ENCODE measurements around the gene LHX2. TPM values are rescaled to one million over a fixed set of nuclear protein-coding genes. Genes with fewer than 3 reads are reported as not detected.
"Not testable (repeated sequence)": the region's sequence is repeated elsewhere in the genome, so short reads cannot be mapped to it uniquely, and the experiment has no call there.

The LHX2 gene, protein sequence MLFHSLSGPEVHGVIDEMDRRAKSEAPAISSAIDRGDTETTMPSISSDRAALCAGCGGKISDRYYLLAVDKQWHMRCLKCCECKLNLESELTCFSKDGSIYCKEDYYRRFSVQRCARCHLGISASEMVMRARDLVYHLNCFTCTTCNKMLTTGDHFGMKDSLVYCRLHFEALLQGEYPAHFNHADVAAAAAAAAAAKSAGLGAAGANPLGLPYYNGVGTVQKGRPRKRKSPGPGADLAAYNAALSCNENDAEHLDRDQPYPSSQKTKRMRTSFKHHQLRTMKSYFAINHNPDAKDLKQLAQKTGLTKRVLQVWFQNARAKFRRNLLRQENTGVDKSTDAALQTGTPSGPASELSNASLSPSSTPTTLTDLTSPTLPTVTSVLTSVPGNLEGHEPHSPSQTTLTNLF
- not detected in 2 replicates for total RNA-seq

DNA sequence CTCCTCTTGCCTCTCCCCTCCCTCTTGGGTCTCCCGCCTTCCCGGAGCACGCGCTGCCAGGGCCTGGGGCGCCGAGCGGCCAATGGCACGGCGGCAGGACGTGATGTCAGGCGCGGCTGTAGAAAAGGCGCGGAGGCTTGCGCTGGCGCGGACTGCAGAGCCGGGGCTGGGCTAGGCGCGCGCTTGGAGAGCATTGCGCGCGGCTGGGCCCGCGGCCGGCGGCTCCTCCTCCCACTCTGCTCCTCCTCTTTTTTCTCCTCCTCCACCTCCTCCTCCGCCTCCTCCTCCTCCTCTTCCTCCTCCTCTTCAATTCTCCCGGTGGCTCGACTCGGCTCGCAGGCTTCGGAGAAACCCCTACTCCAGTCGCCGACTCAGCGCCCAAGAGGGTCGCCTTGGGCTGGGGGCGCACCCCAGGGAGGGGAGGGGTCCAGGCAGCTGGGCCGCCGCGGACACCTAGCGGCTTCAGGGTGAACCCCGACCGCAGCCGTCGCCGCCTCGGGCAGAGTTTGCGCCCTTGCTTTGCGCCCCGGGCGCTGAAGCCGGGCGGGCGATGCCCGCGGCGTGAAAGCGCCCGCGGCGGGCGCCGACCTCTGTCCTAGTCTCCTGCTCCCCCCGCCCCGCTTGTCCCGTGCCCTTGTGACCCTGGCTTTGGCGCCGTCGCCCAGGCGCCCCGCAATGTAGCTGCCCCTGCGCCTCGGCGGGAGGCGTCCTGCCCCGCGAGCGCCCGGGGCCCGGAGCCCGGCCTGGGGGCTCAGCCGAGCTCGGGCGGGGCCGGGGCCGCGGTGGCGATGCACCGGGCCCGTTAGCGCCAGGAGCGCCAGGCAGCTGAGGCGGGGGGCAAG is at the start of gene LHX2:
Gene LHX2 (plus strand): TSS at position 309 of the 842 bp plus-strand sequence. CDS start 581 bp downstream, outside the sequence.
- peak; percentile 51 to 83 for DNase-seq (ENCODE audit: low read depth in 2 of 2)

DNA sequence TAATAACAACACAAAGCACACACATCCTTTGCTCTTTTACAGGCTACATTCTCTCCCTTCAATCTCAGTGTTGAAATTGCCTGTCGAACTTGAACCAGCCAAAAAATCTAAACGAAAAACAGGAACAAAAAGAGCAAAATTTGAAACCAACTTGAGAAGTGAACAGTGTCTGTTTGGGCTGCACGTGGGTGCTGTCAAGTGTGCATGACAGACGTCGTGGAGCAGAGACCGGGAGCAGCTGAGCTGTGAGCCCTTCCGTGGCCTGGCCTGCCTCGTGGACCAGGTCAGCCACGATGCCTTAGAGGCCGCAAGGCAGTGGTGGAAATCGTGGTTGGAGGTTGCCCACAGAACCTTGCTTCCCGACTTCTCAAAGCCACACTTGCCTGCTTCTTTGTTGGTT is 46.8 kb upstream of the LHX2 start:
- DNase-seq (ENCODE audit: low read depth in 2 of 2): no peak

DNA sequence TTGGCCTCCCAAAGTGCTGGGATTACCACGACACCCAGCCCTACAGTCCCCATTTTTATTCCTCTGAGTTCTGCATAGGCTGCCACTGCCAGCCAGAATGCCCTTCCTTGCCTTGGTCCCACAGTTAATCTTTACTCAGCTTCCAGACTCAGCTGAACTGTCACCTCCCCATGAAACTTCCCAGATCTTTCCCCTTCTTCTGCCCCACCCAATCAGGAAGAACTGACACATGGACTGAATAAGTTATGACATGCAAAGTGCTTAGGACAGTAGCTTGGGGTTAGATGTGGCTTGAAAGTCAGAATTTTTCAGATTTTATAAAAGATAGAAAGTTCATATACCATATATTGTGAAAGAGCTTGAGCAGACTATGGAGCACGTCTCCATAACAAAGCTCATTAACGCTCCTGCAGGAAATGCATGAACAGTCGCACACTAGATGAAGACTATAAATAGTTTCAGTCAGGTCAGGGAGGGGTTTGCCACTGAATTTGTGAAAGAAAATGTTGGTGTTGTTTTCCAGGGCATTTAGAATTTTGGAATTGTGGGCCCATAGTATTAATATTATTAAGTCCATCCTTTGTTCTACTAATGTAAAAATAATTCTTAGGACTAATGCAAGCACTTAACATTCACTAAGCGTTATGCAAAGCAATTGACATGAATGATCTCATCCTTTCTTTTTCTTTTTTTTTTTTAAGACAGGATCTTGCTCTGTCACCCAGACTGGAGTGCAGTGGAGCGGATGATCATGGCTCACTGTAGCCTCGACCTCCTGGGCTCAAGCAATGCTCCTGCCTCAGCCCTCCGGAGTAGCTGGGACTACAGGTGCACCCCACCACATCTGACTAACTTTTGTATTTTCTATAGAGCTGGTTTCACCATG is 45.5 kb upstream of the LHX2 start:
- no peak for DNase-seq (ENCODE audit: low read depth in 2 of 2)

DNA sequence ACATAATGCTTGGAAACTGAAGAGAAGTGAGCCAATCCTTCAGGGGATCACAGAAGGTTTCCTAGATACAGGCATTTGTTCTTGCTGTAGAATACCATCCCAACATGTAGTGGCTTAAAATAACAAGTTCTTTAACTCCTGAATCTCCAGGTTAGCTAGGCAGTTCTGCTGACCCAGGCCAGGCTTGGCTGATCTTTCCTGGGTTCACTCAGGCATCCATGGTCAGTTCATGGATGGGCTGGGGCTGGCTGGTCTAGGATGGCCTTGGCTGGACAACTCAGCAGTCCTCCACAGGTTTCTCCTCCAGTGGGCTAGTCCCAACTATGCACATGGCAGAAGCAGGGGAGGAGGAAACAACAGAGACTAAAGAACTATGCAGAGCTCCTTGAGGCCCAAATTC is 44.2 kb upstream of the LHX2 start:
- no peak for DNase-seq (ENCODE audit: low read depth in 2 of 2)

DNA sequence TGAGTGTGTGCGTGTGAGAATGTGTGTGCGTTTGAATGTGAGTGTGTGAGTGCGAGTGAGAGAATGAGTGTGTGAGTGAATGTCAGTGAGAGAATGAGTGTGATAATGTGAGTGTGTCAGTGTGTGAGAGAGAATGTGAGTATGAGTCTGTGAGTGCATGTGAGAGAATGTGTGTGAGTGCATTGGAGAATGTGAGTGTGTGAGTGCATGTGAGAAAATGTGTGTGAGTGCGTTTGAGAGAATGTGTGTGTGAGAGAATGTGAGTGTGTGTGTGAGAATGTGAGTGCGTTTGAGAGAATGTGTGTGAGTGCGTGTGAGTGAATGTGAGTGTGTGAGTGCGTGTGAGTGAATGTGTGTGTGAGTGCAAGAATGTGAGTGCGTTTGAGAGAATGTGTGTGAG is 39.0 kb upstream of the LHX2 start:
- no peak for DNase-seq (ENCODE audit: low read depth in 2 of 2)

DNA sequence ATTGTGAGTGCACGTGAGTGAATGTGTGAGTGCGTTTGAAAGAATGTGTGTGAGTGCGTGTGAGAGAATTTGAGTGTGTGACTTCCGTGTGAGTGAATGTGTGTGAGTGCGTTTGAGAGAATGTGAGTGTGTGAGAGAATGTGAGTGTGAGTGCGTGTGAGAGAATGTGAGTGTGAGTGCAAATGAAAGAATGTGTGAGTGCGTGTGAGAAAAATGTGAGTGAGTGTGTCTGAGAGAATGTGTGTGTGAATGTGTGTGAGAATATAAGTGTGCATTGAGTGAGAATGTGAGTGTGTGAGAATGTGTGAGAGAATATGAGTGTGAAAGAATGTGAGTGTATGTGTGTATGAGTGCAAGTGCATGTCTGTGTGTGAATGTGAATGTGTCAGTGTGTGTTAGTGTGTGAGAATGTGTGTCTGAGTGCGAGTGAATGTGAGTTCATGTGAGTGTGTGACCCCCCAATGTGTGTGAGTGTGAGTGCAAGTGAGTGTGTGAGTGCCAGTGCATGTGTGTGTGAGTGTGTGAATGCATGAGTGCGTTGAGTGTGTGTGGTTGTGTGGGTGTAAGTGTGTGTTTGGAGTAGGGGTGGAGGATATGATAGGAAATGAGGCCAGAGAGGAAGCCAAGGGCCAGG is 37.9 kb upstream of the LHX2 start:
- no peak for DNase-seq (ENCODE audit: low read depth in 2 of 2)

DNA sequence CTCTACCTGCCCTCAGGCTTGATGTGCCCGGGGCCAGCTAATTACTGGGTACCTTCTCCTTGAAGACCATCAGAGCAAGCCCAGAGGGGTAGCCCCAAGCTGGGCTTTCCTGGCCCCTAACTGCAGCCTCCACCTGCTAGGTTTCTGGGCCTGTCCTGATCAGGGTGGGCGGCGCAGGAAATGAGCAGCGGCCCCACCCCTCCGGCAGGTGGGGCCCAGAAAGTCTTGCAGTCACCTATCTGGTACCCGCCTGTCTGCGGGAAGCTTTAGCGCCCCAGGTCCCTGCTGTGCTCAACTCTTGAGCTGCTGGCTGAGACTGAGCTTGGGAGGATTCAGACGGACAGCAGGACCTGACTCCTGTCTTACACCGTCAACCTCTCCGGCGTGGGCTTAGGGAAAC is 37.1 kb upstream of the LHX2 start:
- DNase-seq (ENCODE audit: low read depth in 2 of 2): no peak

DNA sequence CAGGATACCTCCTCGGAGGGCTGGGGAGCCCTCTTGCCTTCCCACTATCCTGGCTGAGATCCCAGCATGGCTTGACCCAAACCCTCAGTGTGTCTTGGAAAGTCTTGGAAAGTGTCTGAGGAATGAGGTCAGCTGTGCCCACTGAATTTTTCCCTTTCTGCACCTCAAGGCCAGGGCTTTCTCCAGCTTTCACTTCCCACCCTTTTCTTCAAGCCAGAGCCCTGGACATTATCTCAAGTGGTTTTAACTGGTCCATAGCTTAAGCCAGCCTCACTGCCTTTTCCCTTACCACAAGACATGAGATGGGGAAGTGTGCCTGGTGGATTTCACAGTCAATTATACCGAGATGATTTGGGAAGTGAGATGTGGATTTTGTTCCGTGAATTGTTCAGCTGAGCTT is 35.7 kb upstream of the LHX2 start:
- DNase-seq (ENCODE audit: low read depth in 2 of 2): no peak

DNA sequence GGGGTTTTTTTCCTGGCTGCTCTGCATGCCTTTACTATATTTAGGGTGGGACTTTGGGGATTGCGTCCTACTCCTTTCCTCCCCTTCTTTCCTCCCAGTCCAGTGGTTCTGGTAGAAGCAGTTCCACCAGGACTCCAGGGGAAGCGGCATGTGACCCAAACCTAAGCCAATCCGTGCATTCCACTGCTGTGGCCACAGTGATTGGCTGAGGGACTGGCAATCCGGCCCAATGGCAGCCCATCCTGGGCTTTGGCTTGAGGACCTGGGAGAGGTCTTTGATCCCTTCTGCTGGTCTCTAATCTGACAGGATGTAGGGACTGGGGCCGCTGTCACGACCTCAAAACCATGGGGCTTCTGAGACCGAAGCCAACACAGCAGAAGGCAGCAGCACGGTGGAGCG is 35.0 kb upstream of the LHX2 start:
- DNase-seq (ENCODE audit: low read depth in 2 of 2): not testable (repeated sequence)

DNA sequence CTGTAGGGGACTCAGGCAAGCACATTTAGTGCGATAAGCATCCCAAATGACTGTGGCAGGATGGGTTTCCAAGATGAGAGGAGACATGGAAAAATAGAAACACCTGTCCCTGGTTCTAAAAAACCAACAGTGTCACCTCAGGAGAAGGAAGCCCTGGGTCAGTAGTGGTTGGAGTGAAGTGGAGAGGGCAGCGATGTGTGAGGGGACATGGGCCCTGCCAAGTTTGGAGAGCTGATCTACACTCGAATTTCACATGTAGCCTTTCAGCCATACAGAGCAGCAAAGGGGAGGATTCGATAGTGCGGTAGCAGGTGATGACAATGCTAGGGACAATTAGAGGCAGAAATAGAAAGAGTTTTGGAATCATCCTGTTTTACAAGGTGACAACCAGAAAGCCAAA is 32.6 kb upstream of the LHX2 start:
- no peak for DNase-seq (ENCODE audit: low read depth in 2 of 2)

DNA sequence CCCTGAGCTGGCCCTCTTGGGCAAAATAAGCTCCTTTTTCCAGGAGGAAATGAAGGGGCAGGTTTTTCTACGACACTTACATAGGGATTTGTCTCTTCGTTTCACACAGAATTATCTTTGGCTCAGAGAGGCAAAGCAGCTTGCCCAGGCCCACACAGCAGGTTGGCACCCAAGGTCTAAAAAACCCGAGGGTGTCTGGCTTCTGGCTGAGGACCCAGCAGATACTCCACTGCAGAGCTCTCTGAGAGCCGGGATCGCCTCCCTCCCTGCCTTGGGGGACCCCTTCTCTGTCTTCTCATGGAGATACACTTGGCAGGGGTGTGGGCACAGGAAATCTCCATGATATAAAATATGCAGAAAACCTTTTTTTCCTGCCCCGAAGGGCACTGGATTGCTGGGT is 29.0 kb upstream of the LHX2 start:
- DNase-seq (ENCODE audit: low read depth in 2 of 2): no peak

DNA sequence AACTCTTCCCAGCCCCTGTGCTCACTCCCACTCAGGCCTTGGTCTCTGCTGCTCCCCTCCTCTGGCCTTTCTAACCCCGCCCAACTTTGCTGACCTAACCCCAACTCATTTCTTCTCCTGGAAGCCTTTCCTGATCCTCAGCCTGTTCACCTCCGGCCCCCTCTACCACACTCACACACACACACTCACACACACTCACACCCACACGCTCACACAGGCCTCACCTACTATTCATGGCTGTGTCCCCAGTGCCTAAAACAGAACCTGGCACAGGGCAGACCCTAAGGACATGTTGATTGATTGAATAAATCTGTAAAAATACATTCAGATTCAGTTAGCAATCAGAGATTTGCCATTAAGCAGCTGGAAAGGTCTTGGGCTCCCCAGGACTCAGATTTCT is 28.5 kb upstream of the LHX2 start:
- DNase-seq (ENCODE audit: low read depth in 2 of 2): no peak

DNA sequence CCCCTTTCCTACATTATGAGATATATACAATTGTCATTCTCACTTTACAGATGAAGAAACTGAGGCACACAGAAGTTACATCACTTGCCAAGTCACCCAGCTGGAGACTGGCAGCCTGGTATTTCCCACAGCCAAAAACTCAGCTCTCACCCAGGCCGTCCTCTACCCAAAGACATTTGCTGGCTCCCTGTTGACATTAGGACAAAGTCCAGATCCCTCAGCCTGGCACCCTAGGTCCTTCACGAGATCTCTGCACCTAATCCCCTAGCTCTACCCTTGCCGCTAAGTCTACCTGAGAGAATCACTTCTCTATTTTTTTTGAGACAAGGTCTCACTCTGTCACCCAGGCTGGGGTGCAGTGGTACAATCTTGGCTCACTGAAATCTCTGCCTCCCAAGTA is 26.8 kb upstream of the LHX2 start:
- no peak for DNase-seq (ENCODE audit: low read depth in 2 of 2)

DNA sequence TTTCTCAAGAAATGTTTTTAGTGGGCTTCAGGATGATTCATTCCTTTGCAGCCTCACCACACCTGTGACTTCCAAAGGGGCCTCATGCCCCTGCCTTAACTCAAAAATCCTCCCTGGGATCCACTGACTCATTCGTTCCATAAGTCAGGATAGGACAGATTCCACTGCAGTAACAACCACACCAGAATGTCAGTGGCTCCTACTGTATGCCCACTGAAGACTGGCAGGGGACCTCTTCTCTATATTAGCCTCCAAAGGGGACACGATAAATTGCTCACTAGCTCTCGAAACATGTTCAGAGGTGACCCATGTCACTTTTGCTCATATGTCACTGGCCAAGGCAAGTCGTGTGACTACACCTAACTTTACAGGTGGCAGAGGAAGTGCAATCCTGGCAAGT is 25.7 kb upstream of the LHX2 start:
- no peak for DNase-seq (ENCODE audit: low read depth in 2 of 2)

DNA sequence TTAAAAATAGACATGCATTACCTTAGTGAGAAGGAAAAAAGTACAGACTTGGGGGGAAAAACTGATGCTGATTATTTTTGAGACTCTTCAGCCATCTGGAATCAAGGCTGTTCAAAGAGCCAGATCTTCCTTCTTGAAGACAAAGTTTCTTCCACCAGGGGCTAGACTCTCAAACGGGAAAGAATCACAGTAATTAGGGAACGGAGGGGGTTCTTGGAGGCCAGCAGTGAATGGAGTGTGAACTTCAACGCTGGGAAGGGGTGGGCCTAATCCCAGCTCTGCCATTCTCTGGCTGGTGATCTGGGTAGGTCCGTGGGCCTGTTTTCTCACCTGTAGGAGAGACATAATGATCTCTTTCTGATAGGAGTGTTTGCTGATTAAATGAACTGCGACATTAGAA is 21.1 kb upstream of the LHX2 start:
- no peak for DNase-seq (ENCODE audit: low read depth in 2 of 2)

DNA sequence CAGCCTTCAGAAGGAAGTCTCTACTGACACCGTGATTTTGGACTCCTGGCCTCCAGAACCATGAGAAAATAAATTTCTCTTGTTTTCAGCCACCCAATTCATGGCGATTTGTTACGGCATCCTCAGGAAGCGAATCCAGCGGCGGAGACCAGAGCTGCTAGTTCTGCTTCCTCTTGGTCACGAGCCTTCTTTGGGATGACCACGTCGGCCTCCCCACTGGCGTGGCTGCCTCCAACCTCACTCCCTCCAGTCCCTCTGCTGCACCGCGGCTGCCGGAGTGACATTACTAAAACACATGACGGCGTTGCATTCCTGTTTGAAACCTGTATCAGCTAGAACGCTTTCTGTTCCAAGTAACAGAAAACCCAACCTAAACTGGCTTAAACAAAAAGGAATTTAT is 18.9 kb upstream of the LHX2 start:
- DNase-seq (ENCODE audit: low read depth in 2 of 2): not testable (repeated sequence)

DNA sequence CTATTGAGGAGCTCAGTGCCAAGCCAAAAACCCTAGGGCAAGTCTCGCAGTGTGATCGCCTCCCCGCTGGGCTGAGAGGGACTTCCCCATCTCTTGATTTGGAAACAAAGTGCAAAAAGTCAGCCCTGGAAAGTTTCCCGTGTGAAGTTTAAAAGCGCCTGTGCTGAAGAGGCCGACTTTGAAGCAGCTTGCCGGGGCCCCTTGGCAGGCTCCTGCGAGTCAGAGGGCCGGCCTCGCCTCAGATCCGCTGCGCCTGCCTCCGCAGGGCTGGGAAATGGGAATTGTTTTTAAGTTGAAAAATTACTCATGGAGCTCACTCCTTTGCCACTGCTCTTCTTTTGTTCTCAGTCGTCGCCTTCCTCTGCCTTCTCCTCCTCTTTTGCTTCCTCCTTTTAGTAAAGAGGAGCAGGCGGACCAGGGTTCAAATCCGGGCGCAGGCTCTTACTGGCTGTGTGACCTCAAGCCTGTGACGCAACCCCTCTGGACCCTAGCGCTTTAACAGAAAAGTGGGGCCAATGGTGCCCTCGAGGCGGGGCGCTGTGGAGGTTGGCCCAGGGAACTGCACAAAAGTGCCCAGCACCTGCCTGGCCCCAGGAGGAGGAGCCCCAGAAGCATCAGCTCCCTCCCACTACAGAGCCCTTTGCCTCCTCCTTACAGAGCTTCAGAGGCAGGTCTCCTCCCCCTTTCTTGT is 14.7 kb upstream of the LHX2 start:
- no peak for DNase-seq (ENCODE audit: low read depth in 2 of 2)

DNA sequence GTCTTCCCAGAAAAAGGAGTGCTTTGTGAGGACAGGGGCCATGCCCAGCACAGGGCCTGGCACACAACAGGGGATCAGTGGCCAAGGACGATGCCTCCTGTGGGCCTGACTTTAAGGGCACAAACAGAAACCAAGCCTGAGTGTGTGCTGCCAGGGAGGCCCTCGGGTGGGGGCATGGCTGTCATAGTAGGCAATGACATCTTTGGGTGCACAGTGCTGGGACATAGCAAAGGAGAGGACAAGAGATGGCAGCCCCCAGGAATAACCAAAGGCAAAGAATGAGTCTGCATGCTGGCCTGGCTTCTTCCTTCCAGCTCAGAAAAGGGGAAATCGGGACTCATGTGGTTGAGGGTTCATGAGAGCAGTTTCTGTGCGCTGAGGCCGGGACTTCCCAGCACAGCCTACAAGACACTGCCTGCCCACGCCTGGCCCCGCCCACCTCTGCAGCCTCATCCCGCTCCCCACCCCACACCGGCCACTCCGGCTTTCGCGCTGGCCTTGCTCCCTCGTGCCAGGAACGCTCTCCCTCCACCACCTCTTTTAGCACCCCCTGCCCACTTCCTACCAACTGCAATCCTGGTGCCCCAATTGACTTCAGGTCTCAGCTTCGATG is 13.8 kb upstream of the LHX2 start:
- DNase-seq (ENCODE audit: low read depth in 2 of 2): no peak

DNA sequence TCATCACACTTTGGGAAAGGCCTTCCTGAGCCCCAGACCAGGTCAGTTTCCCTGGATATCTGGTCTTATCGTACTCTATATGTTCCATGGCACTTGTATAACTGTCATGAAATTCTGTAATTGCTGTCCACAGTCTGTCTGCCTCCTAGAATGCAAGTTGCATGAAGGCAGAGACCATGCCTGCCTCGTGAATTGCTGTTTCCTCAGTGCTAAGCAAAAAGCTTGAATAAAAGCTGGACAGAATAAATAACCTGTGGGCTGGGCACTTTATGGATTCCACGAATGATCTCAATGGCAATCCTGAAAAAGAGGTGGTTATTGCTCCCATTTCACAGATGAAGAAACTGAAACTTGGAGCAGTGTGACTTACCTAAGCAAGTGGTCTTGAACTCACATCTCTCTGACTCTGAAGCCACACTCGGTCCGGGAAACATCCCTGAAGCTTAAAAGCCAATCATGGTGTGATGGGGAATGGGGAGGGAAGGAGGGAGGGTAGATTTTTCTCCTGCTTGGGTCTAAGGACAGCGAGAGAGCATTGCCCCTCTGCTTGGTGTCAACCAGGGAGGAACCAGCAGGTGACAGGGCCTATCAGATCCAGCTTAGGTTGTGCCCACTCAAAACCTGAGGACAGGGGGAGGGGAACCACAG is 13.2 kb upstream of the LHX2 start:
- DNase-seq (ENCODE audit: low read depth in 2 of 2): no peak
